COR-L47 (cell line): Measurements from ENCODE around the gene HSP90AB1.
"Not testable (repeated sequence)": the region's sequence is repeated elsewhere in the genome, so short reads cannot be mapped to it uniquely, and the experiment has no call there.

ENCODE experiments used
- DNase-seq: peaks from one replicate; lab custom pipeline; 2025; lab: John Stamatoyannopoulos, UW

HSP90AB1 gene

GRCh38 chr6:44222486-44223318, 24.2 kb upstream of the HSP90AB1 start:
- DNase-seq, result no peak

GRCh38 chr6:44223319-44224028, 23.4 kb upstream of the HSP90AB1 start, which contains the start of gene SLC29A1:
Gene SLC29A1 (plus strand): TSS chr6:44223595. CDS start chr6:44227314, 3,719 bp downstream.
- peak; percentile 71 for DNase-seq

DNA sequence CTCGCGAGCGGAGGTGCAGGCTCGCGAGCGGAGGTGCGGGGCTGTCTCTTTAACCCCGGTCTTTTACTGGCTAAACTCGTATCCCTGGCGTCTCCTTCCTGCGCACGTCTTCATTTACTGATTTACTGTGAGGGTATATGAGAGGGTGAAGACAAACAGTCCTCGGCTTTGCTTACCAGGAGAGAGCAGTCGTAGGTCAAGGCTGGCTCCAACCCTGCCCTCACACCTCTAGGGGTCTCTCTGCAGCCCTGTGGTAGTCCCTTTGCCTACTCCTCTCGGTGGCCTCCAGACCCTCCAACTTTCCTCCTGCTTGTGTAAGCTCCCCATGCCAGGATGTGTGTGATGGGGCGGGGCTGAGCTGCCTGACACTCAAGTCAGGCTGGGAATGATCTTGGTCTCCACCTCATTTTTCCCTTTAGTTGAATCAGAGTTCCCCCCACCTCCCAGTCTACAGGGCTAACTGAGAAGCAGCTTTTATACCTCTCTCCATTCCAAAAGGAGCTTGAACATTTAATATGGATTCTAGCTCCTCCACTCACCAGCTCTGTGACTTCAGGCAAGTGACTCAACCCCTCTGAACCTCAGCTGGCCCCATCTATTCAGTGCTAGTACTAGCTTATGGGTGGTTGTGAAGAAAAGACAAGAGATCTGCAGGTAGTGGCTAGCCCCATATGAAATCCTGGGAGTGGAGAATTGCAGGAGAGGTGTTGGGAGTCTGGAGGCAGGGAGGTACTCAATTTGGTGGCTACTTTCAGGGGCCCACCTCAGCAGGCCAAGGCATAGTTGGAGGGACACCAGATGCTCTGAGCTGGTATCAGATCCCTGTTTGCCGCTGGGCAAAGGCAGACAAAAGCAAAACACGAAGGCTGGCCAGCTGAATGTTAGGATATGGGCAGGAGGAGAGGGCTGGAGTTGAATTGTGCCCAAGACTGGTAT, 22.6 kb upstream of the HSP90AB1 start:
- DNase-seq, result no peak

DNA sequence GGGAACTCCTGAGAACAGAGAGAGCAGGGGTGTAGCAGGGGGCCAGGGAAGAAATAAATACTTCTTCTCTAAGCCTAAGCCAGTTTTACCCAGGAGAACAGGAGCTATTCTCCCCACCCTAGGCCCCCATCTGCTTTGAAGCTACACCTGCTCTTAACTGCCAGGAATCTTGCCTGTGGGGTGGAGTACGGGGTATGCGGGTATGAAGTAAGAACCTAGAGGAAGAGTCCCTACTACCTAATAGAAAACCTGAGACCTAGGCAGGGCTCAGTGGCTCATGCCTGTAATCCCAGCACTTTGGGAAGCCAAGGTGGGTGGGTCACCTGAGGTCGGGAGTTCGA, 22.0 kb upstream of the HSP90AB1 start:
- DNase-seq, result no peak

- peak; percentile 40 for DNase-seq
These were observed 21.1 kb upstream of the HSP90AB1 start for GRCh38 chr6:44225579-44226325.

DNA sequence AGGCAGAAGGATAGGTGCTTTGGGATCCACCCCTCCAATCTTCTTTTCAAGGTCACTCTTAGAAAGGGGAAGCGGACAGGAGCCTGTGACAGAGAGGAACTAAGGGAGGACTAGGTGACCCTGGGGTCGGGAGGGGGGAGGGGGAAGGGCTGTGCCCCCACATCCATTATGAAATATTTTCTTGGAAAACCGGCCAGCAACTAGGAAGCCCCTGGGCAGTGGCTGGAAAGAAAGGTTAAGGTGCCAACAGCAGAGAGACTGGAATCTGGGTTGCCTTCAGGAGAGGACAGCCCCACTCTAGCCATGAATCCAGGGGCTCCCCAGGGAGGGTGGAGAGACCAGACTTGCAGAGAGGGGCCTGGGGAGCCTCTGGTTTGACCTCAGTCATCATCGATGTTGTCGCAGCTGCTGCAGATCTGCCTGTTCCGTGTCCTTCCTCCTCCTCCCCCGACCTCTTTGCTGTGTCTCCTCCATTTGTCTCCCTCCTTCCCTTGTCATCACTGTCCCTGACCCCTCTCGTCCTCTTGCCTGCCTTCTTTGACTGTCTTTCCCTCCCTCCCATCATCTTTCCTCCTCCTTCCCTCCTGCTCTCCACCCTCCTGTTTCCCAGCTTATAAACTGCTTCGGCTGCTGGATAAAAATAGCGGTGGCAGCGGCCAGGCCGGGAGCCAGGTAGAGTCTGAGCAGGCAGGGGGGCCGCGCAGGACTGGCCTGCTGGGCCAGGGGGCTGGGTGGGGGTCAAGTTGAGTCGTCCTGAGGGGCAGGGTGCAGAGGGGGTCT, 20.3 kb upstream of the HSP90AB1 start:
- DNase-seq, result no peak

DNA sequence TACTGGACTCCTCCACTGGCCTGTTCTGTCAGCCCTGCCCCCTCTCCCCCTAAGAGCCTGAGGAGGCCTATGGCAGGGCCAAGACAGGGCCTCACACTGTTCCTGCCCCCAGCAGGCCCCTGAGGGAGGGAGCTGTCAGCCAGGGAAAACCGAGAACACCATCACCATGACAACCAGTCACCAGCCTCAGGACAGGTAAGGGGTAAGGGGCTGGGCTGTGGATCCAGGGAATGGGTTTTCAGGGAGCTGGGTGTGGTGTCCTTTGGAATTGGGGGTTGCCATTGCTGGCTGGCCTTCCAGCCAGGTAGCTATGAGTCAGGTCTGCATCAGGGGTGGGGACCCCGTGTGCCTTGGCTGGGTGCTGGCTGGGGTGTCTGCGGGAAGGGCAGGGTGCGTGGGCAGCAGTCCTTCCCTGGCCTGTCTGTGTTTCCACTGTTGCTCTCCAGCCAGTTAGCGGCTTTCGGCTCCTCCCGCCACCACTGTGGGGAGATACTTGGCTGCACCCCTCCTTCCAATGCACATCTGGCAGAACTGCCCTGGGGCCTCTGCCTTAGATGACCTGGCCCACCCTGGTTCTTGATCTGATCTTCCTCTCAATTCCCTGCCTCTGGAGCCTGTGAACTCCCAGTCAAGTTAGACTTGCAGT, 19.6 kb upstream of the HSP90AB1 start:
- DNase-seq, result no peak

GRCh38 chr6:44228031-44228430, 18.9 kb upstream of the HSP90AB1 start:
- DNase-seq, result no peak

GRCh38 chr6:44228433-44228832, 18.5 kb upstream of the HSP90AB1 start:
- no peak for DNase-seq

- no peak for DNase-seq
These were observed 18.1 kb upstream of the HSP90AB1 start for GRCh38 chr6:44228836-44229235.

DNA sequence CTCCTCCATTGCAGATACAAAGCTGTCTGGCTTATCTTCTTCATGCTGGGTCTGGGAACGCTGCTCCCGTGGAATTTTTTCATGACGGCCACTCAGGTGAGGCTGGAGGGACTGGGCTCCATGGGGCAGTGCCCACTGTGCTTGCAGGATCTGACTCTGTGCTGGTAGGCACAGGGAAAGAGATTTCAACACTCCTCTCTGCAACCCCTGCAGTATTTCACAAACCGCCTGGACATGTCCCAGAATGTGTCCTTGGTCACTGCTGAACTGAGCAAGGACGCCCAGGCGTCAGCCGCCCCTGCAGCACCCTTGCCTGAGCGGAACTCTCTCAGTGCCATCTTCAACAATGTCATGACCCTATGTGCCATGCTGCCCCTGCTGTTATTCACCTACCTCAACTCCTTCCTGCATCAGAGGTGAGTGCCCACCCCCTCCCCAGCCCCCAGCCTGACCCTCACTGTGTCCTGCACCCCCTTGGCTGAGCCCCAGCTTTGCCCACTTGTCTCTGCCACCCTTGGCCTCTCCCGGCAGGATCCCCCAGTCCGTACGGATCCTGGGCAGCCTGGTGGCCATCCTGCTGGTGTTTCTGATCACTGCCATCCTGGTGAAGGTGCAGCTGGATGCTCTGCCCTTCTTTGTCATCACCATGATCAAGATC, 17.4 kb upstream of the HSP90AB1 start:
- no peak for DNase-seq

DNA sequence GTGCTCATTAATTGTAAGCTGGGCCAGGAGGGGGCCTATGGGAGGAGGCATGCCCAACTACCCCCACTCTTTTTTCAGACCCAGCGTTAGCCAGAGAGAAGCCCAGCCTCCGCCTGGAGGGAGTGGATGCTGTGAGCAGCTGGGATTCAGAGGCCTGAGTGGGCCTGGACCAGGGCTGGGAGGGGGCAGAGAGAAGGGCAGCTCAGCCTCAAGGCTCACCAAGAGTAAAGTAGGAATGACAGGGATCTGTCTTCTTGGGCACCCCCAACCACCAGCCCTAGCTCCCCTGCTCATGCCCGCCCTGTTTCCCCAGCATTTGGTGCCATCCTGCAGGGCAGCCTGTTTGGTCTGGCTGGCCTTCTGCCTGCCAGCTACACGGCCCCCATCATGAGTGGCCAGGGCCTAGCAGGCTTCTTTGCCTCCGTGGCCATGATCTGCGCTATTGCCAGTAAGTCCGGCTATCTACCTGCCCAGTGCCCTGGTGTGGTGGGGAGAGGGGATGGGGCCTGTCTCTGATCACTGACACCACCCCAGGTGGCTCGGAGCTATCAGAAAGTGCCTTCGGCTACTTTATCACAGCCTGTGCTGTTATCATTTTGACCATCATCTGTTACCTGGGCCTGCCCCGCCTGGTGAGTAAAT, 16.7 kb upstream of the HSP90AB1 start:
- no peak for DNase-seq

- DNase-seq, result not testable (repeated sequence)
These were observed 15.5 kb upstream of the HSP90AB1 start for GRCh38 chr6:44231426-44231825.

- no peak for DNase-seq
These were observed 14.0 kb upstream of the HSP90AB1 start for GRCh38 chr6:44232676-44233566.

DNA sequence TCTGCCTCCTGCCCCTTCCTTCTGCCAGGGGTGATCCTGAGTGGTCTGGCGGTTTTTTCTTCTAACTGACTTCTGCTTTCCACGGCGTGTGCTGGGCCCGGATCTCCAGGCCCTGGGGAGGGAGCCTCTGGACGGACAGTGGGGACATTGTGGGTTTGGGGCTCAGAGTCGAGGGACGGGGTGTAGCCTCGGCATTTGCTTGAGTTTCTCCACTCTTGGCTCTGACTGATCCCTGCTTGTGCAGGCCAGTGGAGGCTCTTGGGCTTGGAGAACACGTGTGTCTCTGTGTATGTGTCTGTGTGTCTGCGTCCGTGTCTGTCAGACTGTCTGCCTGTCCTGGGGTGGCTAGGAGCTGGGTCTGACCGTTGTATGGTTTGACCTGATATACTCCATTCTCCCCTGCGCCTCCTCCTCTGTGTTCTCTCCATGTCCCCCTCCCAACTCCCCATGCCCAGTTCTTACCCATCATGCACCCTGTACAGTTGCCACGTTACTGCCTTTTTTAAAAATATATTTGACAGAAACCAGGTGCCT, 13.3 kb upstream of the HSP90AB1 start:
- DNase-seq, result no peak

DNA sequence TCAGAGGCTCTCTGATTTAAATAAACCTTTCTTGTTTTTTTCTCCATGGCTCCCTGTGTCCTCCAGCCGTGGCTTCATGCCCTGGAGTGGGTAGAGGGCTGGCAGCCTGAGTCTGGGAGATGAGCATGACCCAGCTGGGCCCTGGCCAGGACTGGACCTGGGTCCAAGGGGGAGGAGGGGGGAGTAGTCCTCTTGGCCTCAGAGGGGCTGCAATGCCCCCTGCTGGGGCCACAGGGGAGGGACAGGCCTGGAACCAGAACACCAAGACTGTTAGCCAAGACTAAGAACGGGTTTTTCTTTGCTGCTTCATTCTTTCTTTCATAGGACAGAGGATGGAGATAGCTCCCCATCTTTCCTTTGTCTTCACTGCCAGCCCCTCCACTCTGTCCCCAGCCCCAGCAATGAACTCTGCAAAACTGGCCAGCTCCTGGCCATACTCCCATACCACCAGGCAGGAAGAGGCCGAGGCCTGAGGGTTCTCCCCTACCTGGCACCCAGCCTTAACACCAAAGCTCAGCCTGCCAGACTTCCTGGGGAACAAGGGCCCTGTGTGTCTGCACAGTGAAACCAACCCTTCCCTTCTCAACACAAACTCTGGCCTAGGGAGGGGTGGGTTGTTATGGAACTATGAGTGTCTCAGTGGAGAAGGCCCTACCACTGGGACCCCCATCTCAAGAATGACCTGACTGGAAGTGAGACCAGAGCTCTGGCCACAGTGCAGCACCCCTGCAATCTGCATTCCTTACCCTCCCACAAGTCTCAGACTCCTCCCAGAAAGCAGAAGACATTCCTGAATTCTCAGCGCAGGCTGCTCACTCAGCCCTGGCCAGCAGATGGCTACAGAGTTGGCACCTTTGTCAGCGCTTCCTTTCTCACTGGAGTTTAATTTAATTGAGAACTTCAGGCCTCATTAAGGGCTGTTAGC, 12.5 kb upstream of the HSP90AB1 start:
- DNase-seq, result peak; percentile 14

- DNase-seq, result no peak
These were observed 11.6 kb upstream of the HSP90AB1 start for GRCh38 chr6:44235269-44235668.
